IPS DF 4.7 (cell line): ENCODE data around the gene MEA1.

Source experiments
- DNase-seq: peaks from one replicate; pipeline ENCODE4 v3.0.0-alpha.2; 2013; ENCODE audit warnings: low spot score; ENCODE audit errors: extremely low read depth

Gene MEA1

DNA sequence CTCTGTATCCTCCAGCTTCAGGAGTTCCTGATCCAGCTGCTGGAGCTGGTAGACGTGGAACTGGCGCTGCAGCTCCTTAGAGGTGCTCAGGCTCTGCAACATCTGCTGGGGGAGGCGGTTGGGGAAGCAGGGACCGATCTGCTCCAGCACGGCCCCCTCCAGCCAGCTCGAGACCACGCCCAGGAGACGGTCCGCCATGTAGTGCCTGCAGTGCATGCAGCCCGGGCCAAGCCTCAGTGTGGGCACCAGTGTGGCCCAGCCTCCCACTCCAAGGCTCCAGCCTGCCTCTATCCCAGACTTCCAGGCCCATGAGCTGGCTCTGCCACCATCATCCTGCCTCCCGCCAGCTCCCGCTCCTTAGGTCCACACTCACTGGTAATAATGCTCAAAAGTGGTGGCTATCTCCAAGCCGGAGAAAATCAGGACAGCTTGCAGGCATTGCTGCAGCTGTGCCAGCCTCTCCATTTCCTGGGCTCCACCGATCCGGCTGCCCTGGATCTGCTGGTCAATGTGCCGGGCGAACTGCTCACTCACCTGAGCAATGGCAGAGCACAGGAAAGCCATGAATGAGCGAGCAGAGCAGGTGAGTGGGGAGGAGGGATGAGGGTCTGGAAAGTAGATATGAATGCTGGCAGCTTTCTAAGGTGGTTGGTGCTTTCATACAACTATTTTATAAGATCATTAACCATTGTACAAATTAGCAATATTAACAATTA lies 27.0 kb upstream of the MEA1 start:
- DNase-seq: no peak

DNA sequence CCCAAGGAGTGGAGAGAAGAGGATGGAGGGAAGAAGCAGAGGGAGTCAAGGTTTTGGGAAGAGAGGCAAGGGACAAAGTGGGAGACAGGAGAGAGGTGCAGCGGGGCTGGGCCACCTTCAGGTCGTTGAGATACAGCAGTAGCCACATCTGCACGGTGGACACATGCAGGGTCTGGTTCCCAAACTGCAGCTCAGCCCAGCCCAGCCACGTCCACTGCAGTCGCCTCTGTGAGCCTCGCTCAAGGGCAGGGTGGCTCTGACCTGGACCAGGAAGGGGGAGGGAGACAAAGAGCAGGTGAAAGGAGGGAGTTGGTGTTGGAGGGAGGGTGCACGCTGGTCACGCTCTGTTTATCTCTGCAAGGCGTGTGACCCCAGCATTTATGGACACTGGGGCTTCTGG lies 25.0 kb upstream of the MEA1 start:
- no peak for DNase-seq

DNA sequence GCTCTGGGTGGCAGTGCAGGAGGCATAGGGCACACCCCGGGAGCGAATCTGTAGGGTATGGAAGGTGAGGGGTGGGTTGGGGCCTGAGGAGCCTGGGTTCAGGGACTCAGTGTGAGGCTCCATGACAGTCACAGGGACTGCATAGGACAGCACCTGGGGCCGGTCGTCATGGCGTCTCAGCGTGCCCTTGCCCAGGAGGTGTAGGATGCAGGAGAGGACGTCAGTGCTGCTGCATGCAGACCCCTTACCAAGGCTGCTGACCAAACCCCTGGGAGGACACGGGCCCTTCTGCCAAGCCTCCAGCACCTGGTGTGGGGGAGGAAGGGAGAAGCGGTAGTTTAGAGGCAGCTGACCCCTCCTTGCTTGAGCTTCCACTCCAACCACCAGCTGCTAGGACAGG lies 24.0 kb upstream of the MEA1 start:
- DNase-seq: no peak

- DNase-seq: no peak
These were observed 23.5 kb upstream of the MEA1 start for GRCh38 chr6:43037197-43037596.

DNA sequence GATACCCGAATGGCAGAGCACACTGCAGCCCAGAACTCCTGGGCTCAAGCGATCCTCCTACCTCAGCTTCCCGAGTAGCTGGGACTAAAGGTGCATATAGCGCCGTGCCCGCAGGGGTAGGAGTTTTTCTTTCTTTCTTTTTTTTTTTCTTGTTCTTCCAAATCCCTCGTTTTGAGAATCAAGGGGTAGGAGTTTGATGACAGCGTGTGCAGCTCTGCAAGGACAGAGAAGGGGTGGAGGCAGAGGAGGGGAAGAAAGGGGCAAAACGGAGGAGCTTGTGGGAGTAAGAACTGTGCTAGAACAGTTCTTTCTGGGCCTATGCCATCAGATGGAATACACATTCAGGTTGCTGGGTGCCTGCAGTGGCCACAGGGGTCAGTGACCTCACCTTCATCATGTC lies 23.0 kb upstream of the MEA1 start:
- no peak for DNase-seq

GRCh38 chr6:43035495-43036194 lies 21.9 kb upstream of the MEA1 start:
- DNase-seq: no peak

DNA sequence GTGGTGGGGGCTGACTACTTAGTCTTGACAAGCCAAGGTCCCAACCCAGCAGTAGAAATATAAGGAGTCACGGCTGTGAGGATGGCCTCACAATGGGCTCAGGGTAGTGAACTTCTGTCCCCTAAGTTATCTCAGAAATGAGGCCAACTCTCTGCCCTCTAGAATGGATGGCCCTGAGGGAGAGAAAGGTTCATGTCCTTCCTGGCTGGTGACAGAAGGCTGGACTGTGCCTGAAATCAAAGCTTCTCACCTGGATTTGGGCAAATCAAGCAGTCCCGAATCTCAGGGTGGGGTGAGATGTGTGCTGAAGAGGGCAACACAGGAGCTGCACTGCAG lies 20.4 kb upstream of the MEA1 start:
- DNase-seq: no peak

GRCh38 chr6:43033496-43034189 lies 19.9 kb upstream of the MEA1 start:
- no peak for DNase-seq

- DNase-seq: no peak
These were observed 18.6 kb upstream of the MEA1 start for GRCh38 chr6:43032326-43032725.

DNA sequence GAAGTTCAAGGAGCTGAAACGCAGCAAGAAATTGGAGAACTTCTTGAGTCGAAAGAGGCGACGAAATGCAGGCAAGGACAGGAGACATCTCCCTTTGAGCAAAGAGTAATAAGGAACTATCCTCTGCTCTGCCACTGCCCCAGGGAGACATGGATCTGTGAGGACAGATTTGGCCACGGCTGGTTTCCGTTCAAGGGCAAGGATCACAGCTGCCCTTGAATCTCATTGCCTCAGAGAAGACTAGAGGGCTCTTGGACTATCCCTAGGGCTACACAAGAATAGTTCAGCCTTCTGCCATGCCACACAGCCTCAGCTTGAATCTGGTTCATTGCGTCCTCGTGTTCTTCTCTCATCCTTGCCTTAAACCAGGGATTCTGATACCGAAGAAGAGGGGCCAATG lies 15.4 kb upstream of the MEA1 start:
- DNase-seq: no peak

DNA sequence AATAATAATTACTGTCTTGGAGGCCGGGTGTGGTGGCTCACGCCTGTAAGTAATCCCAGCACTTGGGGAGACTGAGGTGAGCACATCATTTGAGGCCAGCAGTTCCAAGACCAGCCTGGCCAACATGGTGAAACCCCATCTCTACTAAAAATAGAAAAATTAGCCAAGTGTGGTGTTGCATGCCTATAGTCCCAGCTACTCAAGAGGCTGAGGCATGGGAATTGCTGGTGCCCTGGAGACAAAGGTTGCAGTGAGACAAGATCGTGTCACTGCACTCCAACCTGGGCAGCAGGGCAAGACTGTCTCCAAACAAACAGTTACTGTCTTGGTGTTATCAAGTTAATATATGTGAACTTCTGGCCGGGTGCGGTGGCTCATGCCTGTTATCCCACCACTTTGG lies 12.6 kb upstream of the MEA1 start:
- no peak for DNase-seq

DNA sequence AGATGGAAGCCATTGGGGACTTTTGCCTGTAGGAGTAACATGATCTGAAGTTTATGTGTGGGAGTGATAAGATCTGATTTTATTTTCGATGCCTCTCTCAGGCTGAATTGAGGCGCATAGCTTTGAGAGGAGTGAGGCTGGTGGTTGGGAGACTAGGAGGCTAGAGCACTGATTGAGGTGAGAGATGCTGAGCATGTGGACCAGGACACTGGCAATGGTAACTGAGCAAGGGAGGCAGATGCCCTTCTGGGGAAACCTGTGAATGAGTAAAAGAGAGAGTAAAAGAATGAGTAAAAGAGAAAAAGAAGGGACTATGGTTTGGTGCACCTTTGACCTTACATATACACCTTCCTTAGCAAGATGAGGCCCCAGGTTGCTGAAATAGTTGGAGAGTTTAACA lies 10.7 kb upstream of the MEA1 start:
- no peak for DNase-seq

GRCh38 chr6:43021270-43022047 lies 7.7 kb upstream of the MEA1 start, which contains the start of gene RRP36:
TSS of gene RRP36 (plus strand) at chr6:43021623. CDS start at chr6:43021655, 32 bp downstream.
- no peak for DNase-seq

DNA sequence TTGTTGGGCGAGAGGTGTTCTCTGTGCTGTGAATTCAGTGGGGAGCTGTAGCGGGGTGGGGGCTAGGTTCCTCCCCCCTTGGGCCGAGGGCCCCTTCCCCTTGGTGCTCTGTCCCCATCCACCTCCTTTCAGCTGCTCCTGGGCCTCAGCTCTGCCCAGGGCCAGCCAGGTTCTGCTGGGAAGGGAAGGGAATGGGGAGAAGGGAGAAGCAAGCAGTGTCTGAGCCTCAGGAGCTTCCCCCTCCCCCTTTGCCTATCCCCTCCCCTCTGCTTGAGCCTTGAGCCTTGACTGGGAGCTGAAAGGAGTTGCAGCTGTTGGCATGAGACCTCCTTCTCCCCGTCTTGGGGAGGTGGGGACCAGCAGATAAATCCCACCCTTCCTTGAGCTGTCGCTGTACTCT lies 7.1 kb upstream of the MEA1 start:
- DNase-seq: no peak

- DNase-seq: no peak
These were observed 6.4 kb upstream of the MEA1 start for GRCh38 chr6:43020052-43020705.

GRCh38 chr6:43019152-43019551 lies 5.4 kb upstream of the MEA1 start:
- no peak for DNase-seq

GRCh38 chr6:43016943-43017334 lies 3.2 kb upstream of the MEA1 start:
- no peak for DNase-seq

DNA sequence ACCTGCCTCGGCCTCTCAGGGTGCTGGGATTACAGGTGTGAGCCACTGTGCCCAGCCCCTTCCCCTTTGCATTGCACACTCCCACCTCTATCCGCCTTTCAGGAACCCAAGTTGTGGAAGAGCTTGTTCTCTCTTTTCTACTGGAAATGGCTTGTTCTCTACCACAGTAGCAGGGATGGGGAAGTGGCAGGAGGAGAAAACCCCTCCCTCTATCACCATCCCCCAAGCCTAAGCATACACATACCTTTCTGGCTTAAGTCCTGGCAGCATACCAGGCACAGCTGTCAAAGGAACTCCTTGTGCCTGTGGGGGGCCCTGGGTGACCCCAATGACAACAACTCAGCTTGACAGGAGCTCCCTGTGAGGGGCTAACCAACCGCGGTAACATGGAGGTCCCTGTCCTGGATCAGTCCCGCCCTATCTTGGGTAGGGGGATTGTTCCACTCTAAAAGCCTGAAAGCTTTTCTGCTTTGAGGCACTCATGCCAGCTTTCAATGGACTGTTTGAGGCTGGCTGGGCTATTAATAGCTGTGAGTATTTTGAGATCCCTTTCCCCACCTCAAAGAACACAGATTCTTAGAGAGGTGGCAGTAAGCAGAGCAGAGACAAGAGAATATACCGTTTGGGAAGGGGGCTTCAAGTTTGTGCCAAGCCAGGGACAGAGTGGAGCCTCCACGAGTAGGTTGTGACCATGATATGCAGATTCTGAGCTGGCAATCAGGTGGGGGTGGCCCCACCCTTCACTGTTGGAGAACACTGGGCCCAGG lies 2.6 kb upstream of the MEA1 start:
- DNase-seq: no peak

DNA sequence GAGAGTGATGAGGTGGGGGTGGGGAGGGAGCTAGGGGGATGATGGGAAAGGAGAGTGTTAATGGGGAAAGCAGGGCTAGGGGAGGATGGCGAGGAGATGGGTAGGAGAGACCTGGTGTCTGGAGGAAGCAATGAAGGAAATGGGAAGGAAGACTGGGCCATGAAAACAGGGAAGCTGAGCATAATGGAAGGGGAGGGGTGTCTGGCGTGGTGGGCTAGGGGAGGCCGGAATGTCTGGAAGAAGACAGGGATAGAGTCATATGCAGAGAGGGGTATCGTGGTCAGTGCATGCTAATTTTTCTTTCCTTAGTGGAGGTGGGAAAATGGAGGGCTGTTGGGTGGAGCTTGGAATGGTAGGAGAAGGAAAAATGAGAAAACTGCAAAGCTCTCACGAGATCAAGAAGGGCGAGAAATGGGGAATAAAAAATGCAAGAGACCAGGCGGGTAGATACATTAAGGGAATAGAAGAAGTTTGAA lies 726 bp upstream of the MEA1 start:
- no peak for DNase-seq

GRCh38 chr6:43013097-43013842 lies 476 bp downstream of the MEA1 start:
- DNase-seq: no peak
